WTC11 (cell line): ENCODE results near the gene OSBPL9. TPM values are rescaled to one million over a fixed set of nuclear protein-coding genes. Genes with fewer than 3 reads are reported as not detected.
"Not testable (repeated sequence)": the region's sequence is repeated elsewhere in the genome, so short reads cannot be mapped to it uniquely, and the experiment has no call there.

Source experiments
- ATAC-seq: fragments of 200-7000 bp; cut with Tn5 transposase; 2 replicates; pipeline ENCODE4 v1.10.0; 2021; ENCODE audit warnings: mild to moderate bottlenecking, moderate library complexity
- CTCF ChIA-PET: fragments of 300-600 bp; sonication (Branson Sonifier 250); formaldehyde crosslinking; loops from one replicate; lab custom pipeline; 2021; ENCODE audit warnings: antibody characterized with exemption; lab: Charles Lee
- POLR2A ChIA-PET: fragments of 350-600 bp; sonication (Branson Sonifier 250); formaldehyde crosslinking; loops from one replicate; lab custom pipeline; 2021; ENCODE audit warnings: antibody characterized with exemption; lab: Charles Lee
- DNase-seq: peaks from one replicate; pipeline ENCODE4 v3.0.0; 2021; ENCODE audit warnings: low spot score
- H3K27ac Mint-ChIP-seq: 2 replicates; pipeline ENCODE4 v1.8.0; 2021; ENCODE audit warnings: mixed read lengths
- H3K27me3 Mint-ChIP-seq: 2 replicates; pipeline ENCODE4 v1.8.0; 2021; ENCODE audit warnings: low read depth, mild to moderate bottlenecking, moderate library complexity, mixed read lengths
- H3K36me3 Mint-ChIP-seq: 2 replicates; pipeline ENCODE4 v1.8.0; 2021; ENCODE audit warnings: mixed read lengths
- H3K4me1 Mint-ChIP-seq: 2 replicates; pipeline ENCODE4 v1.8.0; 2022; ENCODE audit warnings: mixed read lengths
- H3K4me3 Mint-ChIP-seq: 2 replicates; pipeline ENCODE4 v1.8.0; 2021; ENCODE audit warnings: mild to moderate bottlenecking, moderate library complexity, mixed read lengths
- H3K9me3 Mint-ChIP-seq: 2 replicates; pipeline ENCODE4 v1.8.0; 2021; ENCODE audit warnings: mixed read lengths
- ATF1 ChIP-seq: sonication (generic); formaldehyde crosslinking; IDR thresholded peaks from 2 replicates; pipeline ENCODE4 v1.8.1; 2023; ENCODE audit warnings: mild to moderate bottlenecking, moderate library complexity, missing genetic modification reagents
- CBFB ChIP-seq: sonication (generic); formaldehyde crosslinking; IDR thresholded peaks from 2 replicates; pipeline ENCODE4 v1.8.1; 2022; ENCODE audit warnings: mild to moderate bottlenecking, low read depth, missing genetic modification reagents
- CREM ChIP-seq: sonication (generic); formaldehyde crosslinking; IDR thresholded peaks from 2 replicates; pipeline ENCODE4 v1.8.1; 2022; ENCODE audit warnings: mild to moderate bottlenecking, missing genetic modification reagents, moderate library complexity
- EMX1 ChIP-seq: fragments of 250-450 bp; sonication (Bioruptor Pico); IDR thresholded peaks from 2 replicates; pipeline ENCODE4 v1.8.0; 2021; ENCODE audit warnings: mild to moderate bottlenecking
- ETV6 ChIP-seq: sonication (generic); formaldehyde crosslinking; IDR thresholded peaks from 2 replicates; pipeline ENCODE4 v1.8.1; 2022; ENCODE audit warnings: mild to moderate bottlenecking, missing genetic modification reagents
- GTF2I ChIP-seq: fragments of 250-450 bp; sonication (Bioruptor Pico); conservative IDR thresholded peaks from 2 replicates; pipeline ENCODE4 v1.4.0; 2021; ENCODE audit warnings: mild to moderate bottlenecking
- MXD4 ChIP-seq: fragments of 250-450 bp; sonication (Bioruptor Pico); IDR thresholded peaks from 2 replicates; pipeline ENCODE4 v1.8.0; 2021; ENCODE audit warnings: mild to moderate bottlenecking, moderate library complexity, borderline replicate concordance
- MYBL2 ChIP-seq: sonication (generic); formaldehyde crosslinking; IDR thresholded peaks from 2 replicates; pipeline ENCODE4 v1.8.1; 2023; ENCODE audit warnings: mild to moderate bottlenecking, moderate library complexity, missing genetic modification reagents
- NFATC4 ChIP-seq: fragments of 250-450 bp; sonication (Bioruptor Pico); IDR thresholded peaks from 2 replicates; pipeline ENCODE4 v1.9.0; 2021; ENCODE audit warnings: mild to moderate bottlenecking
- NFYB ChIP-seq: sonication (generic); formaldehyde crosslinking; conservative IDR thresholded peaks from 2 replicates; pipeline ENCODE4 v1.8.0; 2022; ENCODE audit warnings: low read depth, missing genetic modification reagents
- RORB ChIP-seq: fragments of 250-450 bp; sonication (Bioruptor Pico); IDR thresholded peaks from 2 replicates; pipeline ENCODE4 v1.9.0; 2021; ENCODE audit warnings: mild to moderate bottlenecking
- TEAD4 ChIP-seq: sonication (generic); formaldehyde crosslinking; IDR thresholded peaks from 2 replicates; pipeline ENCODE4 v1.8.0; 2022; ENCODE audit warnings: mild to moderate bottlenecking, missing genetic modification reagents
- ZNF232 ChIP-seq: sonication (generic); formaldehyde crosslinking; IDR thresholded peaks from 2 replicates; pipeline ENCODE4 v1.8.0; 2022; ENCODE audit warnings: mild to moderate bottlenecking, missing genetic modification reagents
- ZNF423 ChIP-seq: fragments of 250-450 bp; sonication (Bioruptor Pico); IDR thresholded peaks from 2 replicates; pipeline ENCODE4 v2.1.2; 2022; ENCODE audit warnings: mild to moderate bottlenecking, moderate library complexity
- total RNA-seq: library from RNA; stranded (reverse); gene quantifications from 3 replicates; pipeline ENCODE4 v1.2.3, GENCODE V29; 2021
- TF ChIP-seq, protein P1 (sequence below): sonication (generic); formaldehyde crosslinking; IDR thresholded peaks from 2 replicates; pipeline ENCODE4 v1.8.0; 2022; ENCODE audit warnings: missing genetic modification reagents
- TF ChIP-seq, protein P2 (sequence below): fragments of 250-450 bp; sonication (Bioruptor Pico); conservative IDR thresholded peaks from 2 replicates; pipeline ENCODE4 v1.9.0; 2021; ENCODE audit warnings: mild to moderate bottlenecking
- TF ChIP-seq, protein P3 (sequence below): sonication (generic); formaldehyde crosslinking; IDR thresholded peaks from 2 replicates; pipeline ENCODE4 v1.8.0; 2023; ENCODE audit warnings: mild to moderate bottlenecking, missing genetic modification reagents
- TF ChIP-seq, protein P4 (sequence below): fragments of 250-450 bp; sonication (Bioruptor Pico); IDR thresholded peaks from 2 replicates; pipeline ENCODE4 v2.1.2; 2022; ENCODE audit warnings: mild to moderate bottlenecking, moderate library complexity
- TF ChIP-seq, protein P5 (sequence below): fragments of 250-450 bp; sonication (Bioruptor Pico); IDR thresholded peaks from 2 replicates; pipeline ENCODE4 v1.9.0; 2021; ENCODE audit warnings: mild to moderate bottlenecking
- TF ChIP-seq, protein P6 (sequence below): sonication (generic); formaldehyde crosslinking; IDR thresholded peaks from 2 replicates; pipeline ENCODE4 v1.8.1; 2023; ENCODE audit warnings: mild to moderate bottlenecking, missing genetic modification reagents

Gene OSBPL9
- total RNA-seq, 1 experiment from 2014 or later: 55.6 TPM

DNA sequence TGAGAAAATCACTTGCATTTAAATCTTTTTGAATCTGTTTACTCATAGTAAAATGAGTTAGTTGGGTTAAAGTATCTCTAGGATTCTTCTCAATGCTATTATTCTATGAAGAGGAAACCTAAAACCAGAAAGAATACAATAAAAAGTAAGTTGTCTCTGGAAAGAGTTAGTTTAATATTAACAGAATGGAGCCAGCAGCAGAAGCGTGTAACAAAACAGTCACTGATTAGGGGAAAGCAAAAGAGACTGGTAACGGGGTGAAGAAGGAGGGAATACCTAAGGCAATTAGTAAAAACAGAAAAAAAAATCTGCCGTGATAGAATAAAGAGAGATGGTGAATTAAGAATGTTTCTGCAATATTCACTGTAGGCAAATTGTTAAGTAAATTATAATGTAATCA lies 201.6 kb downstream of the OSBPL9 start:
- H3K36me3 Mint-ChIP-seq: peaks cover 41% of the 10 kb centered on the region
- no peaks in the 10 kb centered on the region for H3K27me3 Mint-ChIP-seq
- DNase-seq (no peak), ATAC-seq (no peak)
- TF ChIP-seq GTF2I (CRISPR knock-in tag): no peak
- no peak for TF ChIP-seq ATF1 (CRISPR knock-in tag)
- TF ChIP-seq, protein P1, sequence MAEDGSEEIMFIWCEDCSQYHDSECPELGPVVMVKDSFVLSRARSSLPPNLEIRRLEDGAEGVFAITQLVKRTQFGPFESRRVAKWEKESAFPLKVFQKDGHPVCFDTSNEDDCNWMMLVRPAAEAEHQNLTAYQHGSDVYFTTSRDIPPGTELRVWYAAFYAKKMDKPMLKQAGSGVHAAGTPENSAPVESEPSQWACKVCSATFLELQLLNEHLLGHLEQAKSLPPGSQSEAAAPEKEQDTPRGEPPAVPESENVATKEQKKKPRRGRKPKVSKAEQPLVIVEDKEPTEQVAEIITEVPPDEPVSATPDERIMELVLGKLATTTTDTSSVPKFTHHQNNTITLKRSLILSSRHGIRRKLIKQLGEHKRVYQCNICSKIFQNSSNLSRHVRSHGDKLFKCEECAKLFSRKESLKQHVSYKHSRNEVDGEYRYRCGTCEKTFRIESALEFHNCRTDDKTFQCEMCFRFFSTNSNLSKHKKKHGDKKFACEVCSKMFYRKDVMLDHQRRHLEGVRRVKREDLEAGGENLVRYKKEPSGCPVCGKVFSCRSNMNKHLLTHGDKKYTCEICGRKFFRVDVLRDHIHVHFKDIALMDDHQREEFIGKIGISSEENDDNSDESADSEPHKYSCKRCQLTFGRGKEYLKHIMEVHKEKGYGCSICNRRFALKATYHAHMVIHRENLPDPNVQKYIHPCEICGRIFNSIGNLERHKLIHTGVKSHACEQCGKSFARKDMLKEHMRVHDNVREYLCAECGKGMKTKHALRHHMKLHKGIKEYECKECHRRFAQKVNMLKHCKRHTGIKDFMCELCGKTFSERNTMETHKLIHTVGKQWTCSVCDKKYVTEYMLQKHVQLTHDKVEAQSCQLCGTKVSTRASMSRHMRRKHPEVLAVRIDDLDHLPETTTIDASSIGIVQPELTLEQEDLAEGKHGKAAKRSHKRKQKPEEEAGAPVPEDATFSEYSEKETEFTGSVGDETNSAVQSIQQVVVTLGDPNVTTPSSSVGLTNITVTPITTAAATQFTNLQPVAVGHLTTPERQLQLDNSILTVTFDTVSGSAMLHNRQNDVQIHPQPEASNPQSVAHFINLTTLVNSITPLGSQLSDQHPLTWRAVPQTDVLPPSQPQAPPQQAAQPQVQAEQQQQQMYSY: no peak
- no peak for TF ChIP-seq ETV6 (CRISPR knock-in tag)
- TF ChIP-seq RORB: no peak
- no peak for TF ChIP-seq CREM (CRISPR knock-in tag)
- TF ChIP-seq, protein P2, sequence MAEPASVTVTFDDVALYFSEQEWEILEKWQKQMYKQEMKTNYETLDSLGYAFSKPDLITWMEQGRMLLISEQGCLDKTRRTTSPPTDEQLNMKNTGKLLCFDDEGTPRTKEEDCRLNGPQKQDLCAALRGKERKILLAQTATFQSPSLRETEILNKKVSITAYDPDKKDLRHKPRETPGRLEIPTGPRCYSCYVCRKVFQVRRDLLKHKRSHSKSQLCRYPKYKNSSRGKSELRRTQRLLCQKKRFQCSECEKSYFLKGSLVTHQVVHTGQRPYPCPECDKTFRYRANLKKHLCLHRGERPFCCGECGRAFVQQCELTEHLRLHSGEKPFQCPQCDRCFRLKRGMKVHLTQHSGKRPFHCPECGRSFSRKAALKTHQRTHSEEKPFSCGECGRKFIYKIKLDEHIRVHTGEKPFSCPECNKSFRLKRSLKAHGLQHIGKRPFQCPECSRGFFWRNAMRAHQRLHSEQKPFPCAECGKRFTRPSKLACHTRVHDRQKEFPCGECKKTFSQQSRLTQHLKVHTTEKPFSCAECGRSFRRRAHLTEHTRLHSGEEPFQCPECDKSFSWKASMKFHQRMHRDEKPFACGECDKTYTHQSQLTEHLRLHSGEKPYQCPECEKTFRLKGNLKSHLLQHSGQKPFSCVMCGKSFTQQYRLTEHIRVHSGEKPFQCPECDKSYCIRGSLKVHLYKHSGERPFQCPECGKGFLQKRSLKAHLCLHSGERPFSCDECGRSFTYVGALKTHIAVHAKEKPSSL (CRISPR knock-in tag): no peak
- no peaks in the 10 kb centered on the region for H3K9me3 Mint-ChIP-seq
- CTCF ChIA-PET: no interaction called here
- no peak overlapping the region for H3K4me3 Mint-ChIP-seq
- H3K27ac Mint-ChIP-seq: no peak overlapping the region; the same call in 1 of the 2 replicates
- POLR2A ChIA-PET: no interaction called here
- no peaks in the 10 kb centered on the region for H3K4me1 Mint-ChIP-seq

DNA sequence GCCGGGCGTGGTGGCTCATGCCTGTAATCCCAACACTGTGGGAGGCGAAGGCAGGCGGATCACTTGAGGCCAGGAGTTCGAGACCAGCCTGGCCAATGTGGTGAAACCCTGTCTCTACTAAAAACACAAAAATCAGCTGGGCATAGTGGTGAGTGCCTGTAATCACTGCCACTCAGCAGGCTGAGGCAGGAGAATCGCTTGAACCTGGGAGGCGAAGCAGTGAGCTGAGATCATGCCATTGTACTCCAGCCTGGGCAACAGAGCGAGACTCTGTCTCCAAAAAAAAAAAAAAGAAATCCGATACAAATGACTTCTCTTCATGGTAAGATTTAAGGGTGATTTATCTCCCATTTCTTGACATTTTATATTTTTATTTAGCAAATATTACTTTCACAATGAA lies 202.1 kb downstream of the OSBPL9 start:
- CTCF ChIA-PET: interaction anchor here (0.6 kb wide), 1 partner anchor 51 kb away, joined by 3 read pairs; no protein-coding TSS in a partner anchor
- POLR2A ChIA-PET, ATAC-seq, H3K9me3 Mint-ChIP-seq, H3K4me3 Mint-ChIP-seq, H3K27me3 Mint-ChIP-seq, DNase-seq, H3K4me1 Mint-ChIP-seq, H3K27ac Mint-ChIP-seq: not testable (repeated sequence)
- H3K36me3 Mint-ChIP-seq: peaks cover 36% of the 10 kb centered on the region

DNA sequence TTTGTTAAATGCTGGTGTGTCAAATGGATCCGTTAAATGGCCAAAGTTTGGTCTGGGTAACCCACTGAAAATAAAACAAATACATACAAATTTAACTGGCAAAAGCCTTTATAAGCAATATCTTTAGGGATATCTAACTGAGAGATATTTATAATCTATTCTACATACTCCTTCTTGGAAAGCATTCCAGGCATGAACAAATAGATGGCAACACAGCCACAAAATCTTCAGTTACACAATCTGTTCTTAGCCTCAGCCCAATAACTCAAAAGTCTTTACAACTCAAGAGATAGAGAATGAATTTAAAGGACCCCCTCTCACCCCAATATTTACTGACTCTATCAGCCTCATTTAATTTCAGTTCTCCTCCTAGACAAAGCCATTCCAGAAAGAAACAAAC lies 202.9 kb downstream of the OSBPL9 start:
- ChIA-PET CTCF (no interaction called here), POLR2A (no interaction called here)
- no peaks in the 10 kb centered on the region for H3K4me1 Mint-ChIP-seq
- no peaks in the 10 kb centered on the region for H3K9me3 Mint-ChIP-seq
- H3K4me3 Mint-ChIP-seq: no peak overlapping the region
- DNase-seq (no peak), ATAC-seq (no peak)
- no peaks in the 10 kb centered on the region for H3K27me3 Mint-ChIP-seq
- peaks cover 31% of the 10 kb centered on the region for H3K36me3 Mint-ChIP-seq
- H3K27ac Mint-ChIP-seq: no peak overlapping the region
- TF ChIP-seq EMX1 (CRISPR knock-in tag) (no peak), CBFB (CRISPR knock-in tag) (no peak), ZNF423 (CRISPR knock-in tag) (no peak), ZNF232 (CRISPR knock-in tag) (no peak), TEAD4 (CRISPR knock-in tag) (no peak), MYBL2 (CRISPR knock-in tag) (no peak), NFYB (CRISPR knock-in tag) (no peak), NFATC4 (no peak), RORB (no peak), ATF1 (CRISPR knock-in tag) (no peak), MXD4 (CRISPR knock-in tag) (no peak)
- TF ChIP-seq, protein P3, sequence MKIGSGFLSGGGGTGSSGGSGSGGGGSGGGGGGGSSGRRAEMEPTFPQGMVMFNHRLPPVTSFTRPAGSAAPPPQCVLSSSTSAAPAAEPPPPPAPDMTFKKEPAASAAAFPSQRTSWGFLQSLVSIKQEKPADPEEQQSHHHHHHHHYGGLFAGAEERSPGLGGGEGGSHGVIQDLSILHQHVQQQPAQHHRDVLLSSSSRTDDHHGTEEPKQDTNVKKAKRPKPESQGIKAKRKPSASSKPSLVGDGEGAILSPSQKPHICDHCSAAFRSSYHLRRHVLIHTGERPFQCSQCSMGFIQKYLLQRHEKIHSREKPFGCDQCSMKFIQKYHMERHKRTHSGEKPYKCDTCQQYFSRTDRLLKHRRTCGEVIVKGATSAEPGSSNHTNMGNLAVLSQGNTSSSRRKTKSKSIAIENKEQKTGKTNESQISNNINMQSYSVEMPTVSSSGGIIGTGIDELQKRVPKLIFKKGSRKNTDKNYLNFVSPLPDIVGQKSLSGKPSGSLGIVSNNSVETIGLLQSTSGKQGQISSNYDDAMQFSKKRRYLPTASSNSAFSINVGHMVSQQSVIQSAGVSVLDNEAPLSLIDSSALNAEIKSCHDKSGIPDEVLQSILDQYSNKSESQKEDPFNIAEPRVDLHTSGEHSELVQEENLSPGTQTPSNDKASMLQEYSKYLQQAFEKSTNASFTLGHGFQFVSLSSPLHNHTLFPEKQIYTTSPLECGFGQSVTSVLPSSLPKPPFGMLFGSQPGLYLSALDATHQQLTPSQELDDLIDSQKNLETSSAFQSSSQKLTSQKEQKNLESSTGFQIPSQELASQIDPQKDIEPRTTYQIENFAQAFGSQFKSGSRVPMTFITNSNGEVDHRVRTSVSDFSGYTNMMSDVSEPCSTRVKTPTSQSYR (CRISPR knock-in tag): no peak
- TF ChIP-seq, protein P4, sequence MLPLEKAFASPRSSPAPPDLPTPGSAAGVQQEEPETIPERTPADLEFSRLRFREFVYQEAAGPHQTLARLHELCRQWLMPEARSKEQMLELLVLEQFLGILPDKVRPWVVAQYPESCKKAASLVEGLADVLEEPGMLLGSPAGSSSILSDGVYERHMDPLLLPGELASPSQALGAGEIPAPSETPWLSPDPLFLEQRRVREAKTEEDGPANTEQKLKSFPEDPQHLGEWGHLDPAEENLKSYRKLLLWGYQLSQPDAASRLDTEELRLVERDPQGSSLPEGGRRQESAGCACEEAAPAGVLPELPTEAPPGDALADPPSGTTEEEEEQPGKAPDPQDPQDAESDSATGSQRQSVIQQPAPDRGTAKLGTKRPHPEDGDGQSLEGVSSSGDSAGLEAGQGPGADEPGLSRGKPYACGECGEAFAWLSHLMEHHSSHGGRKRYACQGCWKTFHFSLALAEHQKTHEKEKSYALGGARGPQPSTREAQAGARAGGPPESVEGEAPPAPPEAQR (CRISPR knock-in tag): no peak
- TF ChIP-seq, protein P5, sequence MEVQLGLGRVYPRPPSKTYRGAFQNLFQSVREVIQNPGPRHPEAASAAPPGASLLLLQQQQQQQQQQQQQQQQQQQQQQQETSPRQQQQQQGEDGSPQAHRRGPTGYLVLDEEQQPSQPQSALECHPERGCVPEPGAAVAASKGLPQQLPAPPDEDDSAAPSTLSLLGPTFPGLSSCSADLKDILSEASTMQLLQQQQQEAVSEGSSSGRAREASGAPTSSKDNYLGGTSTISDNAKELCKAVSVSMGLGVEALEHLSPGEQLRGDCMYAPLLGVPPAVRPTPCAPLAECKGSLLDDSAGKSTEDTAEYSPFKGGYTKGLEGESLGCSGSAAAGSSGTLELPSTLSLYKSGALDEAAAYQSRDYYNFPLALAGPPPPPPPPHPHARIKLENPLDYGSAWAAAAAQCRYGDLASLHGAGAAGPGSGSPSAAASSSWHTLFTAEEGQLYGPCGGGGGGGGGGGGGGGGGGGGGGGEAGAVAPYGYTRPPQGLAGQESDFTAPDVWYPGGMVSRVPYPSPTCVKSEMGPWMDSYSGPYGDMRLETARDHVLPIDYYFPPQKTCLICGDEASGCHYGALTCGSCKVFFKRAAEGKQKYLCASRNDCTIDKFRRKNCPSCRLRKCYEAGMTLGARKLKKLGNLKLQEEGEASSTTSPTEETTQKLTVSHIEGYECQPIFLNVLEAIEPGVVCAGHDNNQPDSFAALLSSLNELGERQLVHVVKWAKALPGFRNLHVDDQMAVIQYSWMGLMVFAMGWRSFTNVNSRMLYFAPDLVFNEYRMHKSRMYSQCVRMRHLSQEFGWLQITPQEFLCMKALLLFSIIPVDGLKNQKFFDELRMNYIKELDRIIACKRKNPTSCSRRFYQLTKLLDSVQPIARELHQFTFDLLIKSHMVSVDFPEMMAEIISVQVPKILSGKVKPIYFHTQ (CRISPR knock-in tag): no peak
- TF ChIP-seq, protein P6, sequence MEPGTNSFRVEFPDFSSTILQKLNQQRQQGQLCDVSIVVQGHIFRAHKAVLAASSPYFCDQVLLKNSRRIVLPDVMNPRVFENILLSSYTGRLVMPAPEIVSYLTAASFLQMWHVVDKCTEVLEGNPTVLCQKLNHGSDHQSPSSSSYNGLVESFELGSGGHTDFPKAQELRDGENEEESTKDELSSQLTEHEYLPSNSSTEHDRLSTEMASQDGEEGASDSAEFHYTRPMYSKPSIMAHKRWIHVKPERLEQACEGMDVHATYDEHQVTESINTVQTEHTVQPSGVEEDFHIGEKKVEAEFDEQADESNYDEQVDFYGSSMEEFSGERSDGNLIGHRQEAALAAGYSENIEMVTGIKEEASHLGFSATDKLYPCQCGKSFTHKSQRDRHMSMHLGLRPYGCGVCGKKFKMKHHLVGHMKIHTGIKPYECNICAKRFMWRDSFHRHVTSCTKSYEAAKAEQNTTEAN (CRISPR knock-in tag): no peak
